PFSK-1 (cell line): ENCODE results near the gene LARP1.

Experiments used
- FOXP2 ChIP-seq: optimal IDR thresholded peaks from 2 replicates; pipeline ENCODE3; 2011; ENCODE audit warnings: borderline replicate concordance, control low read depth, inconsistent platforms; ENCODE audit not compliant: insufficient read depth; ENCODE audit errors: extremely low read length, extremely low read depth
- POLR2AphosphoS5 ChIP-seq: IDR thresholded peaks from 2 replicates; pipeline ENCODE4 v1.6.1; 2012; ENCODE audit warnings: low read depth, mild to moderate bottlenecking, control low read depth, low read length, moderate library complexity
- REST ChIP-seq, 2 experiments: IDR thresholded peaks; 2 replicates each; pipeline versions ENCODE4 v1.6.1 to v1.8.0; 2011 to 2012; ENCODE audit warnings: low read depth in 2 of 2, low read length in 2 of 2, control low read depth in 1 of 2, inconsistent platforms in 1 of 2, mild to moderate bottlenecking in 1 of 2, moderate library complexity in 1 of 2; ENCODE audit not compliant: insufficient read depth in 1 of 2
- SIN3A ChIP-seq: IDR thresholded peaks from 2 replicates; pipeline ENCODE4 v1.6.1; 2012; ENCODE audit warnings: mild to moderate bottlenecking, low read length, moderate library complexity, borderline replicate concordance; ENCODE audit not compliant: insufficient read depth
- TAF1 ChIP-seq: IDR thresholded peaks from 2 replicates; pipeline ENCODE4 v1.6.1; 2012; ENCODE audit warnings: low read length, control low read depth, borderline replicate concordance; ENCODE audit not compliant: insufficient read depth

Gene LARP1

GRCh38 chr5:154861946-154862345, 106.8 kb downstream of the LARP1 start:
- no peak for TF ChIP-seq SIN3A
- TF ChIP-seq POLR2AphosphoS5, result no peak
- no peak for TF ChIP-seq TAF1

- no peak for TF ChIP-seq FOXP2
- no peak for TF ChIP-seq REST (IDR thresholded peaks at IDR 0.05; ENCODE audit: insufficient read depth in 1 of 2, low read depth in 2 of 2, low read length in 2 of 2)
- TF ChIP-seq TAF1, result no peak
- no peak for TF ChIP-seq SIN3A
- no peak for TF ChIP-seq POLR2AphosphoS5
Measured at GRCh38 chr5:154862766-154863165, 107.6 kb downstream of the LARP1 start.

- TF ChIP-seq SIN3A (no peak), FOXP2 (no peak), REST (IDR thresholded peaks at IDR 0.05; ENCODE audit: insufficient read depth in 1 of 2, low read depth in 2 of 2, low read length in 2 of 2) (no peak), POLR2AphosphoS5 (no peak)
Measured at GRCh38 chr5:154863291-154864080, 108.3 kb downstream of the LARP1 start.

GRCh38 chr5:154865466-154866184, 110.4 kb downstream of the LARP1 start:
- TF ChIP-seq POLR2AphosphoS5 (no peak), REST (IDR thresholded peaks at IDR 0.05; ENCODE audit: insufficient read depth in 1 of 2, low read depth in 2 of 2, low read length in 2 of 2) (no peak), FOXP2 (no peak), SIN3A (no peak), TAF1 (no peak)

- TF ChIP-seq FOXP2 (no peak), SIN3A (no peak)
Measured at GRCh38 chr5:154866841-154867240, 111.7 kb downstream of the LARP1 start.
